Measurements from ENCODE around the gene PSMB5. TPM values are rescaled to one million over a fixed set of nuclear protein-coding genes. Genes with fewer than 3 reads are reported as not detected.
"Not testable (repeated sequence)": the region's sequence is repeated elsewhere in the genome, so short reads cannot be mapped to it uniquely, and the experiment has no call there.

The PSMB5 gene
- total RNA-seq, 4 donors from 2014 or later, result 90.2 to 154 (median 113) TPM

DNA sequence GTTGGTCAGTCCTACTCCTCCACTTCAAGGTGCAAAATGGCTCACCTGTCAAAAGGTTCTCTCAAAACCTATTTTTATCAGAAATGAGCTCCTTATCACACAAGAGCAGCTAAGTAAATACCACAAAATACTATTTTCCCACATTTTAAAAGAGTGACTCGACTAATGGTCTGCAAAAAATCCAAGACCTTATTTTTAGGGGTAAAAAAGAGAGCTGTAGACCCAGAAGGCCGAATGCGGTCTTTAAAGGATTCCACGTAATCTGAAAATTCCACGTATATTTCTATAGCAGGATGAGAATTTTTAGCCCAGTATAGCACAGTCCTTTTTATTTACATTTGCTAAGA is 28.5 kb downstream of the PSMB5 start:
- H3K27ac ChIP-seq, result peak overlapping the region; percentile 91 to 97 (median 96)

DNA sequence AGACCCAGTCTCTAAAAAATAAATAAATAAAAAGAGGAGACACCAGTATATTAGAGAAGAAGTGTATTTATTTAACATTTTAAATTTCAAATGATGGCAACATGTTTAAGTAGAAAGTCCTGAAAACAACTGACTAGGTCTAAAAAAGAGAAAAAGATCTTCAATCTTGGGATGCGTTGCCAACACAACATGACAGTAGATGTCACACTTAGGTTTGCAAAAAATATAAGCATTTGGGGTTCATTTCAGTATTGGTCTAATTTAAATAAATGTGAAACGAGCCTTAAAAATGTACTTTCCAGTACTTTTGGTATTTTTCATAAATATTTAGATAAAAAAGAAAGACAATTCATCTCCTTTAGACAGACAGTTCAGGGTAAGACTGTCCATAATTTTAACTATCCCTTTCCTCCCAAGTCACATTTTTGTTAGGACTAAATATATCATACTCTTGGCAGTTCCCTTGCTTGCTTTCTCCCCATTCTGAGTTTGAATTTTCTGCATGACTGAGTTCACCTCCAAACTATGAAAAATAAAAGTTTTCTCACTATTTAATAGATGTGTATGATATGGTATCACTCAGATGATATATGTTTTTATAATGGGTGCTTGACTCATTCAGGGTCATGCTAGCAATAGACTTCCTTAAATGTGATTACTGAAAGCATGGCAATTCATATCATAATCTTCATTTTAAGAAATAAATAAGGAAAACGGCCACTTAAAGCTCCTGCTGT is 29.1 kb downstream of the PSMB5 start:
- H3K4me3 ChIP-seq, result no peak overlapping the region
- no peak for TF ChIP-seq POLR2A (IDR thresholded peaks at IDR 0.05)
- TF ChIP-seq EP300 (IDR thresholded peaks at IDR 0.05), result no peak
- TF ChIP-seq, protein P1, sequence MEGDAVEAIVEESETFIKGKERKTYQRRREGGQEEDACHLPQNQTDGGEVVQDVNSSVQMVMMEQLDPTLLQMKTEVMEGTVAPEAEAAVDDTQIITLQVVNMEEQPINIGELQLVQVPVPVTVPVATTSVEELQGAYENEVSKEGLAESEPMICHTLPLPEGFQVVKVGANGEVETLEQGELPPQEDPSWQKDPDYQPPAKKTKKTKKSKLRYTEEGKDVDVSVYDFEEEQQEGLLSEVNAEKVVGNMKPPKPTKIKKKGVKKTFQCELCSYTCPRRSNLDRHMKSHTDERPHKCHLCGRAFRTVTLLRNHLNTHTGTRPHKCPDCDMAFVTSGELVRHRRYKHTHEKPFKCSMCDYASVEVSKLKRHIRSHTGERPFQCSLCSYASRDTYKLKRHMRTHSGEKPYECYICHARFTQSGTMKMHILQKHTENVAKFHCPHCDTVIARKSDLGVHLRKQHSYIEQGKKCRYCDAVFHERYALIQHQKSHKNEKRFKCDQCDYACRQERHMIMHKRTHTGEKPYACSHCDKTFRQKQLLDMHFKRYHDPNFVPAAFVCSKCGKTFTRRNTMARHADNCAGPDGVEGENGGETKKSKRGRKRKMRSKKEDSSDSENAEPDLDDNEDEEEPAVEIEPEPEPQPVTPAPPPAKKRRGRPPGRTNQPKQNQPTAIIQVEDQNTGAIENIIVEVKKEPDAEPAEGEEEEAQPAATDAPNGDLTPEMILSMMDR (IDR thresholded peaks at IDR 0.05), result no peak
- no peak for DNase-seq (ENCODE audit: low spot score in 2 of 2)
- 70 to 72% methylated on average over 3 of the region's 3 CpGs for WGBS, 2 donors
- peak overlapping the region in 3 of 4 donors; percentile 91 to 97 (median 96) for H3K27ac ChIP-seq
- H3K4me1 ChIP-seq, result peaks cover 0 to 33% (median 5%) of the 10 kb centered on the region in 4 donors
- no peaks in the 10 kb centered on the region for H3K27me3 ChIP-seq
- H3K9me3 ChIP-seq, result no peaks in the 10 kb centered on the region
- no peaks in the 10 kb centered on the region for H3K36me3 ChIP-seq

More for the DNA sequence above, 28.5 kb downstream of the PSMB5 start:
- no peak for DNase-seq (ENCODE audit: low spot score in 2 of 2)
- WGBS, 2 donors, result 44 to 60% methylated on average over 5 of the region's 5 CpGs
- H3K9me3 ChIP-seq, result no peaks in the 10 kb centered on the region
- H3K27me3 ChIP-seq, result no peaks in the 10 kb centered on the region
- H3K36me3 ChIP-seq, result no peaks in the 10 kb centered on the region
- TF ChIP-seq, protein P1 (IDR thresholded peaks at IDR 0.05), result no peak
- TF ChIP-seq EP300 (IDR thresholded peaks at IDR 0.05) (no peak), POLR2A (IDR thresholded peaks at IDR 0.05) (no peak)
- peak overlapping the region; percentile 78 to 90 (median 88) for H3K4me3 ChIP-seq
- peaks cover 0 to 34% (median 5%) of the 10 kb centered on the region in 4 donors for H3K4me1 ChIP-seq

DNA sequence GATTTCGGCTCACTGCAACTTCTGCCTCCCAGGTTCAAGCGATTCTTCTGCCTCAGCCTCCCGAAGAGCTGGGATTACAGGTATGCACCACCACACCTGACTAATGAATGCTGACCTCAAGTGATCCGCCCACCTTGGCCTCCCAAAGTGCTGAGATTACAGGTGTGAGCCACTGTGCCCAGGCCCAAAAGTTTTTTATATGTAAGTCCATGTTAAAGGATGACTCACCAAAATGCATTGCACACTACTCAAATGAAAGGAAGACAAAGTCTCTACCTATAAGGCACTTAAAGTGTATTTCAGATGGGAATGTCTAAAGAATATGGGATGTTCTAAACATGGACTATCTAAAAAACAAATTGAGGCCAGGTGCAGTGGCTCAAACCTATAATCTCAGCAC is 30.4 kb downstream of the PSMB5 start:
- H3K27ac ChIP-seq; H3K27me3 ChIP-seq; H3K36me3 ChIP-seq; DNase-seq (ENCODE audit: low spot score in 2 of 2); H3K9me3 ChIP-seq; H3K4me3 ChIP-seq: not testable (repeated sequence)
- WGBS, 2 donors, result 94 to 95% methylated on average over 4 of the region's 4 CpGs
- peaks cover 0 to 25% (median 5%) of the 10 kb centered on the region in 4 donors for H3K4me1 ChIP-seq

DNA sequence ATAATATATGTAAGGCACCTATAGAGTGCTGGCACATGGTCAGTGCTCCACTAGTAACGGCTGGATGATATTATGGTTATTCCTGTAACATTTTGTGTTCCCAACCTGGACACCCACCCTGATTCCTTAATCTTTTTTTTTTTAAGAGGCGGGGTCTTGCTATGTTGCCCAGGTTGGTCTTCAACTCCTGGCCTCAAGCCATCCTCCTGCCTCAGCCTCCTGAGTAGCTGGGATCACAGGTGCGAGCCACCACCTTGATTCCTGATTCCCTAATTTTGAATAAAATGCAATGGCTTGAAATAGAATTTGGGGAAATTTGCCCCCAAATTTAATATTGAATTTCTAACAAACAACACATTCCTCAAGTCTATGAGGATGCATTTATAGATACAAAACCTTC is 32.1 kb downstream of the PSMB5 start:
- TF ChIP-seq, protein P1 (IDR thresholded peaks at IDR 0.05), result no peak
- no peak for TF ChIP-seq EP300 (IDR thresholded peaks at IDR 0.05)
- no peak for TF ChIP-seq POLR2A (IDR thresholded peaks at IDR 0.05)
- Histone ChIP-seq H3K27ac (no peak overlapping the region), H3K4me3 (no peak overlapping the region), H3K9me3 (no peaks in the 10 kb centered on the region), H3K4me1 (peaks cover 0 to 11% (median 3%) of the 10 kb centered on the region in 4 donors), H3K27me3 (no peaks in the 10 kb centered on the region), H3K36me3 (peaks cover 0 to 17% (median 0%) of the 10 kb centered on the region in 3 donors)
- 76 to 94% methylated on average over 3 of the region's 3 CpGs for WGBS, 2 donors
- no peak for DNase-seq (ENCODE audit: low spot score in 2 of 2)

DNA sequence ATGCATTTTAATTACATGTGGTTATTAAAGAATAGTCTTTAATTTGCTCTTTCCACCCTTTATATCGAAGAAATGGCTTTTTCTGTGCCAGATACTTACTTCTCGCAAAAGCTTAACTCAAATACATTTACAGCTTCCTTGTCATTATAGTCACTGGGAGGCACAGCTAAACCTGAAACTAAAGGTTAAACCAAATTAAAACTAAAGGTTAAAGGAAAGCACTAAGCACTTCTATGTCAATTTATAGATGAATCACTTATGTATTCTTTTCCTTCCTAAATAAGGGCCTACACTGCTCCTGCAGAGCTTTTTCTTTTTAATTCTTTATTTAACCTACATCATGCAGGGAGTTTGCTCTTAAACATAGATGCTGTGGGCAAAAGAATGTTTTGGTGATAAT is 33.8 kb downstream of the PSMB5 start:
- no peak overlapping the region for H3K27ac ChIP-seq
- peaks cover 0 to 21% (median 0%) of the 10 kb centered on the region in 3 donors for H3K36me3 ChIP-seq
- 95 to 98% methylated on average over 2 of the region's 2 CpGs for WGBS, 2 donors
- H3K4me1 ChIP-seq, result peaks cover 0 to under 1% (median 0%) of the 10 kb centered on the region in 4 donors
- no peak overlapping the region for H3K4me3 ChIP-seq
- H3K9me3 ChIP-seq, result no peaks in the 10 kb centered on the region
- DNase-seq (ENCODE audit: low spot score in 2 of 2), result no peak
- H3K27me3 ChIP-seq, result no peaks in the 10 kb centered on the region
- no peak for TF ChIP-seq POLR2A (IDR thresholded peaks at IDR 0.05)
- TF ChIP-seq, protein P1 (IDR thresholded peaks at IDR 0.05), result no peak
- no peak for TF ChIP-seq EP300 (IDR thresholded peaks at IDR 0.05)
